ENCODE results near the gene OR2AE1. TPM values are rescaled to one million over a fixed set of nuclear protein-coding genes. Genes with fewer than 3 reads are reported as not detected.
A peak's percentile ranks its signal among the peaks of the same experiment; 100 is the strongest.
"Not testable (repeated sequence)": the region's sequence is repeated elsewhere in the genome, so short reads cannot be mapped to it uniquely, and the experiment has no call there.

Gene OR2AE1, protein sequence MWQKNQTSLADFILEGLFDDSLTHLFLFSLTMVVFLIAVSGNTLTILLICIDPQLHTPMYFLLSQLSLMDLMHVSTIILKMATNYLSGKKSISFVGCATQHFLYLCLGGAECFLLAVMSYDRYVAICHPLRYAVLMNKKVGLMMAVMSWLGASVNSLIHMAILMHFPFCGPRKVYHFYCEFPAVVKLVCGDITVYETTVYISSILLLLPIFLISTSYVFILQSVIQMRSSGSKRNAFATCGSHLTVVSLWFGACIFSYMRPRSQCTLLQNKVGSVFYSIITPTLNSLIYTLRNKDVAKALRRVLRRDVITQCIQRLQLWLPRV
- not detected for polyA plus RNA-seq (ENCODE audit: insufficient read length in 4 of 4)

DNA sequence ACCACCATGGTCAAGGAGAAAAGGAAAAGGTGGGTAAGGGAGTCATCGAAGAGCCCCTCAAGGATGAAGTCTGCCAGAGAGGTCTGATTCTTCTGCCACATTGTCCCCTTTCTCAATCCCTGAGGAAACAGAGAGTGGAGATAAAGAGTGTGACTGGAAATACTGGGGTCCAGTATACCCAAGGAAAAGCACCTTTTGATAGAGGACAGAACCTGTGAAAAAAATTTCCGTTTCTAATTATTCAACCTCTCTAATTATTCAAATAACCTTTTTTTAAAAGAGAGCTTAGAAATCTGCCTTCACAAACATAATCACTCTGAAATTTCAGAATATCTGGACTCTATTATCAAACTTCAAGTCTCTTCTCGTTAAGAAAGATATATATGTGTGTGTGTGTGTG is at the start of gene OR2AE1:
Gene OR2AE1 (minus strand): TSS at position 101 of the 400 bp plus-strand sequence. CDS start 0 bp downstream, at position 101.
- no peak for DNase-seq (ENCODE audit: low read depth in 4 of 4, low spot score in 3 of 4)

DNA sequence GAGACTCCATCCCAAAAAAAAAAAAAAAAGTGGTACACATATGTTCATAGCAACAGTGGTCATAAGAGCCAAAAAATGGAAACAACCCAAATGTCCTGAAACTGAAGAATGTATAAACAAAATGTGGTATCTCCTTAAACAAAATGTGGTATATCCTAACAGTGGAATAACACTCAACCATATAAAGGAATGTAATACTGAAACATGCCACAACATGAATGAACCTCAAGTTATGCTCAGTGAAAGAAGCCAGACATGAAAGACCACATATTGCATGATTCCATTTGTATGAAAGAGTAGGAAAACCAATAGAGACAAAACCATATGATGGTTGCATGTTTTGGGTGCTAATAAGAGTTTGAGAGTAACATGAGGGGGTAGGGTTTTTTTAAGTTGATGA is 49.5 kb upstream of the OR2AE1 start:
- DNase-seq (ENCODE audit: low read depth in 4 of 4, low spot score in 3 of 4): no peak

DNA sequence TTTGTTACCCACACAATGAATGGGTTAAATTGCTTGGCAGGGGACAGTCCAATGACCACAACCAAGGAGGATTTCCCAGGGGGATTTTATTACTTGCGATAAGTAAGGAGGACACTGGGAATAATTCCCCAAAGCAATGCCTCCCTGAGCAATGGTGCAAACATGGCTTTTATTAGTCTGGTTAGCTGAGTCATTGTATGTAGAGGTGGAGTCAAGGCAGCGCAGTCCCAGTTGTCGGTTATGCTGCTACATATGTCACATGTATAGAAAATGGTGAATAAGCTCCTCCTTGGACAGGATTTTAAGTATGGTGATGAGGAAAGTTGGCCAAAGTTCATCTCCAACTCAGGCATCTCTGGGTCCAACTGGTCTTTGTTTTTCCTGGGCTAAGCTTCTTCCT is 46.4 kb upstream of the OR2AE1 start:
- DNase-seq (ENCODE audit: low read depth in 4 of 4, low spot score in 3 of 4): no peak

DNA sequence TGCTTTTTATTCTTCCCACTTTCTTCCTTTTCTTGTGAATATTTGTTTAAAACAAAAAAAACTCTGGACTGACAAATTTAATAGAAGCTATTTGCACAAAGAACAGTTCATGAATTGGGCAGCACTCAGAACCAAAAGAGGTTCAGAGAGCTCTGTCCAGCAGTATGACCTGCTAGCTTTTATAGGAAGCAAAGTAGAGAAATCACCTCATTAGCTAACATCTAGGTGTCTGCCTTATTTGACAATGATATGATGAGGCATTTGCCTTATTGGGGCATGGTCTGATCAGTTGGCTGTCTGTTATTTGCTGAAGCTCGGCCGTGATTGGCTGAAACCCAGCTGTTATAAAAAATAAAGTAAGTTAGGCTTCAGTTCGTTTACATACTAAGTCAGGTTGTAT is 43.3 kb upstream of the OR2AE1 start:
- DNase-seq (ENCODE audit: low read depth in 4 of 4, low spot score in 3 of 4): no peak

DNA sequence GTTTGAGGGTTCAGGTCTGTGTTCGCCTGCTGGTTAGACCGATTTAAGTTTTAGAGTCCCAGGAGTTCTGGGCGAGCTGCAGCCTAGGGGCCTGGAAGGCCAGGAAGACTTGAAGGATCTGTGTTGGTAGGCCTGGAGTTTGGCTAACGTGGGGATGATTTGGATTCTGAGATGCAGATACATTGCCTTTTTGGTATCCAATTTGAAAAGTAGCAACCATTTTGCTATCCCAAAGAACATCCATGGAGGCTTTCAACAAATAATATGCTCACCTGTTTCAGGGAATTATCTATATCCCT is 42.9 kb upstream of the OR2AE1 start:
- no peak for DNase-seq (ENCODE audit: low read depth in 4 of 4, low spot score in 3 of 4)

DNA sequence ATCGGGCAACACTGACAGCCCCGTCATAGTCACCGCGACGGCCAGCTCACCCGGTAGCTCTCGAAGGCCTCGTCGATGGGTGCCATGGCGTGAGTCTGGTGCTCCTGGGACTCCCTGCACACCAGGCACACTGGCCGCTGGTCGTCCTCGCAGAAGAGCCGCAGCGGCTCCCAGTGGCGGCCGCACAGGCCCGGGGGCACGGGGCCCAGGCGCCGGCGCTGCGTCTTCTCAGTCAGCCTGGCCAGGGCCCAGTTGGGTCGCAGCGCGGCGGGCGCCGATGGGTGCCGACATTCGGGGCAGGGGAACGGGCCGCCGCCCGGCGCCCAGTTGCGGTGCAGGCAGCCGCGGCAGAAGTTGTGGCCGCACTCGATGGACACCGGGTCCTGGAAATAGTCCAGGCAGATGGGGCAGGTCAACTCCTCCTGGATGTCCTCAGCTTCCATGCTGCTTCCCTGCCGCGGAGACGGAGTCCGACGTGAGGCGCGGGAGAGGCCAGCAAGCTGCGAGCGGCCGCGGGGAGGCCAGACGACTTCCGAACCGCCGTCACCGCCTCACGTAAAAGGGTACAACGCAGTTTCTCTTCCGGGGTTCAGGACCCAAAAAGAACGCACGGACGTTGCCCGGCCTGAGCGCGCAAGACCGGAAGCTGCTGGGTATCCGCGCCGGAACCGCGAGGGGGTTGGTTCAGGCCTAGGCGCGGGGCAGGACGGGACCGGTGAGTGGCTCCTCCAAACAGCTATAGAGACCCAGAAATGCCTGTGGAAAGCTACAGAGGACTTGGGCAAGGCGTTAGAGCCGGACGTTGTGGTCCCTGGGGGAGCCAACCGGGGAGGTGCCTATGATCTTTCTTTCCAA is 42.4 kb upstream of the OR2AE1 start, which contains the start of gene TRIM4:
Gene TRIM4 (minus strand): TSS at position 572 of the 855 bp plus-strand sequence. CDS start 129 bp downstream, at position 443.
- peak; percentile 58 to 71 (median 66) for DNase-seq (ENCODE audit: low read depth in 4 of 4, low spot score in 3 of 4)

DNA sequence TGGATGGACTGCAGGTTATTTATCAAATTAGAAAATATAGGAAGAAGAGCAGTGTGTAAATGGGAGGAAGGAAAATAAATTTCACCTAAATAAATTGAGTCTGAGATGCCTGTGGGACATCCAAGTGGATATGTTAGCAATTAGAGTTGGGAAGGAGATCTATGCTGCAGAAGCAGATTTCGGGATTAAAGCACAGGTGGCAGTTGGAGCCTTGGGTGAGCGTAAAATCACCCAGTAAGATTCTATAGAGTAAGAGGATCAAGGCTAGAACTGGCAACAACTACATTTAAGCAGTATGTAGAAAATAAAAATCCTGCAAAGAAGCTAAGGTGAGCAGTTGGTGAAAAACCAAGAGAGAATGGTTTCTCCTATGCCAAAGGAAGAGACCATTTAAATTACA is 34.1 kb upstream of the OR2AE1 start:
- no peak for DNase-seq (ENCODE audit: low read depth in 4 of 4, low spot score in 3 of 4)

DNA sequence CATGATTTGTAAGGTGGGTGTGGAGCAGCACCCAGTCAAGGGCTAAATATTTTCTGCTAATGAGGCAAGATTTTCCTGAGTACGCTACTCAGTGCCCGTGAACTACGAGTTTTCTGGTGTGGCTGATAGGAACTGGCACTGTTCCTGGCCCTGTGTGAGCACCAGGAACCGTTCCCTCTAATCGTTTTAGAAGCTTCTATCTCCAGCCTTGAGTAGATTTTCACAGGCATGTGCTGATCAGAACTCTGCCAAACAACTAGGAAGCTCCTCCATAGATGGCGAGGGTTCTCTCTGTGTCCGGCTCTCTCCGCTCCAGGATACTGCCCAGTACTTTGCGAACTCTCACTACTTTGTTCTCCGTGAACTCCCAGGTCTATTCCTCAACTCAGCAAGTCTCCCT is 24.7 kb upstream of the OR2AE1 start:
- no peak for DNase-seq (ENCODE audit: low read depth in 4 of 4, low spot score in 3 of 4)

DNA sequence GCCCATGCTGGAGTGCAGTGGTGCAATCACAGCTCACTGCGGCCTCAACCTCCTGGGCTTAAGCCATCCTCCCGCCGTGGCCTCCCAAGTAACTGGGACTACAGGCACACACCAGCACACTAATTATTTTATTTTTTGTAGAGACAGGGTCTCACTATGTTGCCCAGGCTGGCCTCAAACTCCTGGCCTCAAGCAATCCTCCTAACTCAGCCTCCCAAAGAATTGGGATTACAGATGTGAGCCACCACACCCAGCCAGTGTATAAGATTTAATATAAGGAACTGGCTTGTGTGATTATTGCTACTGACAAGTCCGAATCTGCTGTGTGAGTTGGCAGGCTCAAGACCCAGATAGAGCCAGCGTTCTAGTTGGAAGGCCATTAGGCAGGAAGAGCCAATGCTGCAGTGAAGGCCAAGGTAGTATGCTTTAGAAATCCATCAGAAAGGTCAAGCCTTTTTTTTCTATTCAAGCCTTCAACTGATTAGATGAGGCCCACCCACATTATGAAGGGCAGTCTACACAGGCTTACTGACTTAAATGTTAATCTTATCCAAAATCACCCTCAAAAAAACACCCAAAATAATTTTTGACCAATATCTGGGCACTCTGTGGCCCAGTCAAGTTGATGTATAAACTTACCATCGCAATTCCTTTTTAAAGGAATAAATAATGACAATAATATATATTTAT is 23.1 kb upstream of the OR2AE1 start:
- no peak for DNase-seq (ENCODE audit: low read depth in 4 of 4, low spot score in 3 of 4)

DNA sequence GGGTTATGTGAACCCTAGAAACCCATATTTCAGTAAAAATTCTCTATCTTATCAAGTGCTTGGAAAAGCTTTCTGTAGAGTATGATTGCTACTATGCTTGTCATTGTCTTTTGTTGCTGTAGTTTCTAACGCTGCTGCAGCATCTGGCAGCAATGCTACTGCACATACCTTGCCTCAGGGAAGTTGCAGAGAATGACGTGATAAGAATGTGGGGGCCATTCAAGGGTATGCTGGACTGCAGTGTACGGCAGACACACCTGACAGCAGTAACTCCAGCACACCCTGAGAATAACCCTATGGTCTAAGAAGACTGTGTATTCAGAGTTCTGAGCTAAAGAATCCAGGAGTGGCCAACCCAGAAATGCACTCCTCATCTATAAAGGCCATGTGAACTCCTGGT is 22.0 kb upstream of the OR2AE1 start:
- no peak for DNase-seq (ENCODE audit: low read depth in 4 of 4, low spot score in 3 of 4)

DNA sequence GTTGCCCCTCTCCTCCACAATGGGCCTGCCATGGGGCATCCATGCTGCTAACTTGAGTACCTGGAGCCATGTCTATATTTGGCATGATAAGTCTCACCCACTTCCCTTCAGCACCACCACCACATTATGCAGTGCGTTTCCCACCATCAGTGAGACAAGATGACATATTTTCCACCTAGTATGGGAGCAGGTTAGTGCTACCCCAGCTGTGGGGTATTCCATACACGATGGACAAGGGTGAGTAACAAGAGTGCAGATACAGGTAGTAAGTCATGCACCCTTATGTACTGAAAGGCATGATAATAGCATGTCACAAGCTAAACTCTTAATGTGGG is 21.2 kb upstream of the OR2AE1 start:
- no peak for DNase-seq (ENCODE audit: low read depth in 4 of 4, low spot score in 3 of 4)

DNA sequence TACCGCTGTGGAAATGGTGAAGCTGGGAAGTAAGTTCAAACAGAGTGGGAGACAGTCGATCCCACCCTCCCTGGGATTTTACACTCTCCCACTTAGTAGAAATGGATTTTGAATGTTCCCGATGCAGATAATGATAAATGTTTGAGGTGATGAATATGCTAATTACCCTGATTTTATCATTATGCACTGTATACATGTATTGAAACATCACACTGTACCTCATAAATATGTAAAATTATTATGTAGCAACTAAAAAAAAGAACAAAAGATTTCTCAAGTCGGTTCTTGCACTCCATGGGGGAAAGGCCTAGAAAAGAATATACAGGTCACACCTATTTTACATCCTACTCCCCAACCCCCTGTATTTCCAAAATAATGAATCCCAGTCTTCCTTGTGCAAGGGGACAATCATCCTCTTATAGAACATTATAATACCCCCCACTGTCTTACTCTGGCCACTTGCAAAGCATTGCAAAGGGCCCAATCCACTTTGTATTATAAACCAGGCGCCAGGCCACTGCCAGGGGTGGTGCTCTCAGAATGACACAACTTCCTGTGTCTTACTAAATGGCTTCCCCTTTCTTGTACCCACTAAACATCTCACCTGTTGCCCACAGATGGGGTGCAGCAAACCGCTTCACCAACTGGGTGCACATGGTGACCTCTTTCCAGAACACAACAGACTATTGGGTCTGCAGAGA is 20.6 kb upstream of the OR2AE1 start:
- no peak for DNase-seq (ENCODE audit: low read depth in 4 of 4, low spot score in 3 of 4)

DNA sequence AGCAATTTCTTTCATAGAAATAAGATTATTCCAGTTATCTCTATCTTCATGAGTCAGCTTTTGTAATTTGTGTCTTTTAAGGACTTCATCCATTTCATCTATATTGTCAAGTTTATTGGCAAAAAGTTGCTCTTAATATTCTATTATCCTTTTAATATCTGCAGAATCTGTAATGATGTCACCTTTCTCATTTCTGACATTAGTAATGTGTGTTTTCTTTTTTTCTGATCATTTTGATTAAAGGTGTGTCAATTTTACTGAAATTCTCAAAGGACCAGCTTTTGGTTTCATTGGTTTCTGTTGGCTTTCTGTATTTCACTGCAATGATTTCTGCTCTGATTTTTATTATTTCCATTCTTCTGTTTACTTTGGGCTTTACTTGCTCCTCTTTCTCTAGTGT is 17.9 kb upstream of the OR2AE1 start:
- DNase-seq (ENCODE audit: low read depth in 4 of 4, low spot score in 3 of 4): no peak

DNA sequence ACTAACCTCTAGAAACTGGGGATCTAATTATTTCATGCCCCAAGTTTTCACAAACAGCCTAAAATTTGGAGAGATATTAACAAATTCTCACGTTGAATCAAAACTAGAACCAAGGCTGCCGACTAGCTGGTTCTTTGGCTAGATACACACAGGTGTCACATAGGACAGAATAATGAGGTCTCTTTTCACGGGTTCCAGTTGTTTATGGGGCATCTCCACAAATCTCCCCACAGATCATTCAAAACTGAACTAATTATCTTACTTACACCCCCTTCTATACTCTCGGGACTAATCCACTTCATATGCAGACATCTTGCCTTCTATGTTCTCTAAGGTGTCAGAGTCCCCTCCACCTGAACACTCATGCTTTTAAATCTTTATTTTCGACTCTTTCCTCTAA is 16.4 kb upstream of the OR2AE1 start:
- DNase-seq (ENCODE audit: low read depth in 4 of 4, low spot score in 3 of 4): no peak

DNA sequence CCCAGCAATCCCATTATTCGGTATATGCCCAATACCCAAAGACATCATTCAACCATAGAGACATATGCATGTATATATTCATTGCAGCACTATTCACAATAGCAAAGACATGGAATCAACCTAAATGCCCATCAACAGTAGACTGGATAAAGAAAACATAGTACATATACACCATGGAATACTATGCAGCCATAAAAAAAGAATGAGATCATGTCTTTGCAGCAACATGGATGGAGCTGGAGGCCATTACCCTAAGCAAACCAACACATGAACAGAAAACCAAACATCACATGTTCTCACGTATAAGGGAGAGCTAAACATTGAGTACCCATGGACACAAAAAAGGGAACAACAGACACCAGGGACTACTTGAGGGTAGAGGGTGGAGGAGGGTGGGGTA is 13.5 kb upstream of the OR2AE1 start:
- DNase-seq (ENCODE audit: low read depth in 4 of 4, low spot score in 3 of 4): not testable (repeated sequence)

DNA sequence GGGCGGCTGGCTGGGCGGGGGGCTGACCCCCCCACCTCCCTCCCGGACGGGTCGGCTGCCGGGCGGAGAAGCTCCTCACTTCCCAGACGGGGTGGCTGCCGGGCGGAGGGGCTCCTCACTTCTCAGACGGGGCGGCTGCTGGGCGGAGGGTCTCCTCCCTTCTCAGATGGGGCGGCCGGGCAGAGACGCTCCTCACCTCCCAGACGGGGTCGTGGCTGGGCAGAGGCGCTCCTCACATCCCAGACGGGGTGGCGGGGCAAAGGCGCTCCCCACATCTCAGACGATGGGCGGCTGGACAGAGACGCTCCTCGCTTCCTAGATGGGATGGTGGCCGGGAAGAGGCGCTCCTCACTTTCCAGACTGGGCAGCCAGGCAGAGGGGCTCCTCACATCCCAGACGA is 11.5 kb upstream of the OR2AE1 start:
- not testable (repeated sequence) for DNase-seq (ENCODE audit: low read depth in 4 of 4, low spot score in 3 of 4)

DNA sequence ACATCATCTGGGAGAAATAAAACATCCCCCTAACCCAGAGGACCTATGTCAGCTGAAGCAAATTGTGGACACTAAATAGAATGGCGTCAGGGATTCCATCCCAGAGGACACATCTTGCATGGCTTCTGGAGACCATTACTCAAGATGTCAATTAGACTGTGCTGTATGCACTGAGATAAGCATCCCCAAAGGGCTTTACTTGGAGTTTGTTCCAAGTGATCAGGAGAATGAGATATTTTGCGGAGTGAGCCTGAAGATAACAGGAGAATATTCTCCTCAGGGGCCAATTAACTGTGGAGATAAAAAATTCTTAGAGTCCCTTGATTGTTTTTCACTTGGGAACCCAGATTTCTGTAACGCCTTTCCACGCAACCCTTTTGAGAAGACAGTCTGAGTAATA is 4.5 kb upstream of the OR2AE1 start:
- DNase-seq (ENCODE audit: low read depth in 4 of 4, low spot score in 3 of 4): no peak

DNA sequence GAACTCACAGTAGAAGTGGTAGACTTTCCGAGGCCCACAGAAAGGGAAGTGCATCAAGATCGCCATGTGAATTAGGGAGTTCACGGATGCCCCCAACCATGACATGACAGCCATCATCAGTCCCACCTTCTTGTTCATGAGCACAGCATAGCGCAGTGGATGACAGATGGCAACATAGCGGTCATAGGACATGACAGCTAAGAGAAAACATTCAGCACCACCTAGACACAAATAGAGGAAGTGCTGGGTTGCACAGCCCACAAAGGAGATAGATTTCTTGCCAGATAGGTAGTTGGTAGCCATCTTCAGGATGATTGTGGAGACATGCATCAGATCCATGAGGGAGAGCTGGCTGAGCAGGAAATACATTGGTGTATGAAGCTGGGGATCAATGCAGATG is 342 bp downstream of the OR2AE1 start:
- no peak for DNase-seq (ENCODE audit: low read depth in 4 of 4, low spot score in 3 of 4)

DNA sequence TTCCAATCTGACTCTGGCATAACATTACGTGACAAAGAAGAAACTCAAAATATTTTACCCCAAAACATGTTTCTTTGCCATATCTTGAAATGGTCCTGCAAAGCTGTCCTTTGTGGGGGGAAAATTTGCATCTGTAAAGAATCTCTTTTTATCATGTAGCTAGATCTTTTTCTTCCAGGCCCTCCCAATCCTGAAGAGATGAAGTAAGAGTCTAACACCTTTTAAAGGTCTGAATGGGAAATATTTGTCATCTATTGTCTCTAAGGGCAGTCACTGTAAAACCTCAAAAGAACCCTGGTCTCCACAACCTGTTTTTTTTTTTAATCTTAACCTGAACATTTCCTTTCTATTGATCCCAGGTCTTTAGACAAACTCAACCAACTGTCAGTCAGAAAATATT is 8.6 kb downstream of the OR2AE1 start:
- DNase-seq (ENCODE audit: low read depth in 4 of 4, low spot score in 3 of 4): no peak

DNA sequence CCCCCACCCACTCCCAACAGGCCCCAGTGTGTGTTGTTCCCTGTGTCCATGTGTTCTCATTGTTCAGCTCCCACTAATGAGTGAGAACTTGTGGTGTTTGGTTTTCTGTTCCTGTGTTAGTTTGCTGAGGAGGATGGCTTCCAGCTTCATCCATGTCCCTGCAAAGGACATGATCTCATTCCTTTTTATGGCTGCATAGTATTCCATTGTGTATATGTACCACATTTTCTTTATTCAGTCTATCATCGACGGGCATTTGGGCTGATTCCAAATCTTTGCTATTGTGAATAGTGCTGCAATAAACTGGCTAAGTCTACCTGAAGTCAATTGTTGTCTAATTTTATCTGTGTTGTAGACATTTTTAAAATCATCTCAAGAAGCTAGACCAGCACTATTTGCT is 9.4 kb downstream of the OR2AE1 start:
- not testable (repeated sequence) for DNase-seq (ENCODE audit: low read depth in 4 of 4, low spot score in 3 of 4)

DNA sequence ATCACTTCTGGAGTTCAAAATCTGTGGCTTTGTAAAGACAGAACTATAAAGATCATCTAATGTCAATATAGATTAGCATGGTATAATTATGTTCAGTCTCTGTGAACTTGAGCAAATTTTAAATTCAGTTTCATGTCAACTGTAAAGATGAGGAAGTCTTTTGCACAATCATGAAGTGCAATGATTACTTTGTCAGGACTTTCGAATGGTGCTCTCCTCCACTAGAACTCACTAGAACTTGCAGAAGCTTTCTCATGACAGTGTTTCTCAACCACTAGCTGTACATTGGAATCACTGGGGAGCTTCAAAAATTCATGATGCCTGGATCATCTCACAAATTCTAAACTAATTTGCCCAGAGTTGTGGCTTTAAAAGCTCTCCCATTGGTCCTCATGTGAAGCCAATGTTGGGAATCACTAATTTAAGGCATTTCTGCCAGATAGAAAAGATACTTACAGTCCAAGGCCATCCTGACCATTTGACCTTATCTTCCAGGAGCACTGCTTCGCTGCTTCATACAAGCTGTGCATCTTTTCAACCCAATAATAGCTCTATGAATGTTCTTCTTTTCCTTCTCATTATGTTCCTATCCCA is 12.9 kb downstream of the OR2AE1 start:
- no peak for DNase-seq (ENCODE audit: low read depth in 4 of 4, low spot score in 3 of 4)

Measured in left renal pelvis (tissue), 4 donors.